DMS 273 (cell line): ENCODE data around the gene PRSS37.
"Not testable (repeated sequence)": the region's sequence is repeated elsewhere in the genome, so short reads cannot be mapped to it uniquely, and the experiment has no call there.

Source experiments
- DNase-seq: peaks from one replicate; lab custom pipeline; 2025; ENCODE audit not compliant: unreplicated experiment; lab: John Stamatoyannopoulos, UW

PRSS37 gene, protein sequence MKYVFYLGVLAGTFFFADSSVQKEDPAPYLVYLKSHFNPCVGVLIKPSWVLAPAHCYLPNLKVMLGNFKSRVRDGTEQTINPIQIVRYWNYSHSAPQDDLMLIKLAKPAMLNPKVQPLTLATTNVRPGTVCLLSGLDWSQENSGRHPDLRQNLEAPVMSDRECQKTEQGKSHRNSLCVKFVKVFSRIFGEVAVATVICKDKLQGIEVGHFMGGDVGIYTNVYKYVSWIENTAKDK

DNA sequence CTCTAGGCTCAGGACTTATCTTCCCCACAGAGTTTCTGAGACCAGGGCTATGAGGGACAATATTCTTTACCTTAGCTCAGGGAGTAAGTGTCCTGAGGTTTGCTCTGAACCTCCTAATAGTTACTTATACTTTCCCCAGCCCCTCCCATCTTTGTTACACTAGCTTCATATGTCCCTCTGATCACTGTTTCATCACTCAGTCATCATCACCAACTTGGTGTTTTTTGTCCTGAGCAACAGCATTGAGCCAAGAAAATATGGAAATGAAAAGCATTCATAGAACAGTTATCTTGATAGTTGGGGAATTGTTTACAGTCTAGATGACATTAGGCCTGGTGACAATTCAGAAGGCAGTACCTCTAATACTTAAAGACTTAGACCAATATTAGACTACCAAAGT lies at the start of gene PRSS37:
PRSS37 (minus strand) TSS at position 101 of the 400 bp plus-strand sequence. CDS start 436 bp downstream, outside the sequence.
- no peak for DNase-seq

DNA sequence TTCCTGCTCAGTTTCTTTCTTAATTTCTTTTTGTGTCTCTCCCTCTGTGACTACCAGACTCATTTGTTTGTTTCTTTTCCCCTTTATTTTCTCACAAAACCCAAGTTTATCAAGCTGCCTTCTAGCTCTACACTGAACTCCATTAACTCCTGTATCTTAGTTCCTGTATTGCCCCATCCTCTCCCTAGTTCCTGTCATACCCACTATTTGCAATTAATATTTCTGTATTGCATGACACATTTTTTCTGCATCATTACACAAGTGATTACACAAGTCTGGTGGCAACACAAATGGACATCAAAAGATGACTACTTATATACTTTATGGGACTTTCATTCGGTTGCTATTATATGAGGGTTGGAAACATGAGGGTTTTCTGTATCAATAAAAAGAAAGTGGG lies 48.0 kb upstream of the PRSS37 start:
- DNase-seq: no peak

DNA sequence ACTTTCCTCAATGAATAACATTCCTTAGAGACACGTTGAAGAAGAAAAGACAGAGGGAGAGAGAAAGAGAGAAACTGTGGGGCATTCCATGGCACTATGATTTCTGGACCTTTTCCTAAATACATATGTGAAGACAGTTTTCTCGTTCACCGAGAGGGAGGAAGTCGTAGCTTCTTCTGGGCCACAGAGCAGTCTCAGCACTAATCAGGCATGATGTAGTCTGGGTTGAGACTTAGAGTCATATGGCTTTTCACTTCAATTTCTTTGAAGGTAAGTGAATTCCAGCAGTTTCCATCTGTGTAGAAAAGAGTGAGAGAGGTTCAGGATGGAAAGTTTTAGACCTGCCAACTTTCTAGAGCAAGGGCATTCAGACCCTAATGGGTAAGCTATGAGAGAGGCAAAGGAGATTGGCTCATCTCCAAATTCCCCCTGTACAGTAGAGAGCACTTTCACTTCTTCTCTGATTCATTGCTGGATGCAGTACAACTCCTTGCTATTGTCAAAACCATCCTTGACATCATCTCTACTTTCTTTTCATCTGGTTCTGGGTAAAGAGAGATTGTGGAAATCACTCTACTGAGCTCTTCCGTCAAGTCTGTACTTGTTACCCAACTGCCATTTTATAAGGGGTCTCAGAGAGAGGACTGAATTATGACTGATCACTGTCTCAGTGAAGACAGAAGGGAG lies 43.4 kb upstream of the PRSS37 start:
- DNase-seq: no peak

DNA sequence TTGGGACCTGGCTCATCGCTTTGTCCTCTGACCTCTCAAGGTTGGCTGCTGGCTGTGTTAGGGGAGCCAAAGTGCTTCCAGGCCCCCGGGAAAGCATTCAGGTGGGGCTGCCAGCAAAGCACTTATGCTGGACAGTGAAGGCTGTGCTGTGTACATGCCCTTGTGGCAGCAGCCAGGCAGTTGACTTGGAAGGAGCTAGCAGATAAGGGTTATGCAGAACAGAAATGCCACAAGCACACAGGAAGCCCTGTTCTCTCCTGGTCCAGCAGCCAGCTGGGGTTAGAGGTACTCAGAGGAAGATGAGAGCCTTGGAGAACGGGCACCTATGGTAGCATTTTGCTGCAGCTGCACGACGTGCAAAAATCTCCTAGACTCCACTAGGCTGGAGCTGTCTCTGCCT lies 39.7 kb upstream of the PRSS37 start:
- DNase-seq: no peak

DNA sequence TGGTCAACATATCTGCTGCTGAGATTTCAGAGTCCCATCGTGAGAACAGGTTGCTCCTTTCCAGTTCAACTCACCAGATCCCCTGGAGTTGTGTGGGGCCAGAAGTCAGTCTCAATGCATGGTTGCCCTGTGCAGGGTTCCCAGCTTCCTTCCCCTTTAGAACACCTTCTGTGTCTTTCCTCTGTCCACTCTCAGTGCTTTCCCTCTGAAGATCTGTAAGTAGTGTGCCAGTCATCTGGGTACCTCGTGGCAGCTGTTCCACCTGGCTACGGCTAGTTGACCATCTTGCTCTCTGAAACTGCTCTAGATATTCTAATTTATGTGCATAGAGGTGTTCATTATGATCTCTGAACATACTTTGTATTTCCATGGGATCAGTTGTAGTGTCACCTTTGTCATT lies 36.1 kb upstream of the PRSS37 start:
- no peak for DNase-seq

DNA sequence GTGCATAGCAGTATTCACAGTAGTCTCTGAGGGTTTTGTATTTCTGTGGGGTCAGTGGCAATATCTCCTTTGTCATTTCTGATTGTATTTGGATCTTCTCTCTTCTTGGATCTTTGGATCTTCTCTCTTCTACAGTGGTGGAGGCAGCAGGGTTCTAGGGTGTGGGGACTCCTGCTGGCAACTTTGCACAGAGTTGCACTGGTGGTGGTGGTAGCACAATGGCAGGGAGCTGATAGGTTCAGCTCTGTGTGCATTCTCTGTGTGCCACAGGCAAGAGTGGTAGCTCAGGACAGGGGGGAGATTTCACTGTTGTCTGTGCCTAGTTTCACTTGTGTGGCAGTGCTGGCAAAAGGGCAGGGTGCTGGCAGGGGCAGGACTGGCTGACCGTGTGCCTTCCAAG lies 35.1 kb upstream of the PRSS37 start:
- DNase-seq: no peak

DNA sequence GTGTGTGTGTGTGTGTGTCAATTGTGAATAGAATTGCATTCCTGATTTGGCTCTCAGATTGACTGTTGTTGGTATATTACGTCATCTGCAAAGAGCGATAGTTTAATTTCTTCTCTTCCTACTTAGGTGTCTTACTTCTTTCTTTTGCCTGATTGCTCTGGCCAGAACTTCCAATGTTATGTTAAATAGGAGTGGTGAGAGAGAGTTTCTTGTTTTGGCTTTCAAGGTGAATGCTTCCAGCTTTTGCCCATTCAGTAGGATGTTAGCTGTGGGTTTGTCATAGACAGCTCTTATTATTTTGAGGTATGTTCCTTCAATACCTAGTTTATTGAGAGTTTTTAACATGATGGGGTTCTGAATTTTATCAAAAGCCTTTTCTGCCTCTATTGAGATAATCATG lies 34.2 kb upstream of the PRSS37 start:
- no peak for DNase-seq

DNA sequence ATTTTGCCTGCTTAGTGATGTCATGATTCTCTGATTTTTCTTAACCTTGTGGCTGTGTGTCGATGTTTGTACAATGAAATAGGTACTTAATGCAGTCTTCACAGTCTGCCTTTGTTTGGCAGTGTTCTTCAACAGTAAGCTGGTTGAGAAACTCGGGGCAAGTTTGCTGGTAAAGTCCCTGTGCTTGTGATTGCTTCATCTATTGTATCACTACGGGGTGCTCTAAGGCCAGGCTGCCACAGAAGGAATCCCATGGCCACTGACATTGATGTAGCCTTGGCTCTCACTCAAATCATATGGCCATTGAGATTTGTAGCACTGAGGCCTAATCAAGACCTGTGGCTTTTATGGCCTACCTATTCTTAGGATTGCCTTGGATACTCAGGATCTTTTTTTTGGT lies 33.5 kb upstream of the PRSS37 start:
- no peak for DNase-seq

DNA sequence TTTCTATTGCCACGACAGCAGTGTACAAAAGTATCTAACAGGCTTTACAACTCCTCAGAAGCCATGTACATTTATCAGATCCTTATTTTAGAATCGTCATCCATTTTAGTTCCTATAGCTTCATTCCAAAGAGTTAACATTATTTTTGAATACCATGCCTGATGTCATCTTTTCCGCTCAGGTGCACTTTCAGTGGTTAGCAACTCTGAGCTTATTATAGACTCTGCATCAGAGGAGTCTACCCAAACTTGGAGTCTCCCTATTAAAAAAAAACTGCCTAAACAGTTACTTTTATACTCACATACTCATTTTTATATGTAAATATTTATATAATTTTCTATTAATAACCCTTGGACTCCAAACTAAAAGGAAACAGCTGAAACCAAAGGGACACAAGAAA lies 31.6 kb upstream of the PRSS37 start:
- no peak for DNase-seq

DNA sequence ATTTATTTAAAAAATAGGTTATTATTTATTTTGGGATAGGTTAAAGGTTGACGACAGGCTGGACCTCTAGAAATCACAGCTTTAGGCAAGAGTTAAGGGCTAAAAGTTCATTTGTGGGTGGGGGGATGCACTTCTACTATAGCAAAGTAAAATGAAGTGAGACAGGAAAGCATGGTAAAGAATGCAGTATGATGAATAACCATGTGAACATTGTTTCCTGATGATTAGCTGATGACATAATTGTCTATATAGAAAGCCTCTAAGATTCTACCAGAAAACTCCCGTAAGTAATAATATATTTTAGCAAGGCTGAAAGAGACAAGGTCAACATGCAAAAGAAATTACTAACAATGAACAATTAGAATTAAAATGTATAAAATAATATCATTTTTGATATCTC lies 25.7 kb upstream of the PRSS37 start:
- no peak for DNase-seq

DNA sequence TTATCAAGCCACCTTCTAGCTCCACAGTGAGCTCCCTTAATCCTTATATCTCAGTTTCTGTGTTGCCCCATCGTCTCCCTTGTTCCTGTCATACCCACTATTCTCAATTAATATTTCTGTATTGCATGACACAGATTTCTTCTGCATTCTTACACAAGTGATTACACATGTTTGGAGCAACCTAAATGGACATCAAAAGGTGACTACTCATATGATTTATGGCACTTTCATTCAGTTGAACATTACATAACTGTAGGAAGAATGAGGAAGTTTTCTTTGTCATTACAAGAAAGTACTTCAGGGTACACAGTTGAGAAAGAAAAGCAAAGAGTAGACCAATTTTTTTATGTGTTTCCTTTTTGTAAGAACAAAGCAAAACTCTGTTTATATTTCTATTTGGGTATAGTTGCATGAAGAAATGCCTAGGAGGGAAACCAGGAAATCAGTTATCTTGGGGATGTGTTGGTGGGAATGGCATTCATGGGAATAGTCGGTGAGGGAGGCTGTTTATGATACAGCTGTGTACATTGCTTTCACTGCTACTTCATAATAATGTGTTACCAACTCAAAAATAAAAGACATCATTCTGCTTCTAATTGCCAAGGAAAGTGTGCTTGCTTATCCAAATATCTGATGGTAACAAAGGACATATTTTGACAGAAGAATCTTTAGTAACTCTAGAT lies 23.6 kb upstream of the PRSS37 start:
- DNase-seq: no peak

DNA sequence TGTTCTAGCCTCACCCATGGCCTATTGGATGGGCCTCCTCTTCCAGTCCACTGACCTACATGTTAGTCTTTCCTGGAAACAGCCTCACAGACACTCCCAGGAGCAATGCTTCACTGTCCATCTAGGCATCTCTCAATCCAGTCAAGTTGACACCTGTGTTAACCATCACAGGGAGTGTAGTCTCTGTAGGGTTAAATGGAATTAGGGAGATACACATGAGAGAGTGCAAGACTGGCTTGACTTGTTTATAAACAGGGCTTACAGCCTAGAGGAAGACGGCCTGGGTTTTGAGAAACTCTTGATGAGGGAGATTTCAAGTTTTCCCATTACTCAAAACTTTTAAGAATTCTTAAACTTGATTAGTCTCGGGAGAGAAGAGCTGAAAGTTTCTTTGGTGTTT lies 18.9 kb upstream of the PRSS37 start:
- DNase-seq: no peak

DNA sequence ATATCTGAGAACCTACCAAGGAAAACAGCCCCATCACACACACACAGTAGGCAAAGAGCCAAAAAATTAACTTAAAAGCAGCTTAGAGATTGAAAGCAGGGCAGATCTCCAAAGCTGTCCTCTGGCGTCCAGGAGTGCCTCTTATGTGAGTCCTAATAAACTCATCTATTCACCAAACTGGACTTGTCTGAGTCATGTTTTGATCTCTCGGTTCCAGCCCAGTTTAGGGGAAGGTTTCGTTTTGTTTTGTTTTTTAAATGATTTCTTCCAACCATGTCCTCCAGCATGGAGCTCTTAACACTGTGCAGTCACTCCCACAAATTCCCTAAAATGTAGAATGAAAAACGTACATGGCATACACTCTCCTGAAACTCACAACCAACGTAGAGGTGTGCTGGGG lies 6.7 kb upstream of the PRSS37 start:
- DNase-seq: no peak

DNA sequence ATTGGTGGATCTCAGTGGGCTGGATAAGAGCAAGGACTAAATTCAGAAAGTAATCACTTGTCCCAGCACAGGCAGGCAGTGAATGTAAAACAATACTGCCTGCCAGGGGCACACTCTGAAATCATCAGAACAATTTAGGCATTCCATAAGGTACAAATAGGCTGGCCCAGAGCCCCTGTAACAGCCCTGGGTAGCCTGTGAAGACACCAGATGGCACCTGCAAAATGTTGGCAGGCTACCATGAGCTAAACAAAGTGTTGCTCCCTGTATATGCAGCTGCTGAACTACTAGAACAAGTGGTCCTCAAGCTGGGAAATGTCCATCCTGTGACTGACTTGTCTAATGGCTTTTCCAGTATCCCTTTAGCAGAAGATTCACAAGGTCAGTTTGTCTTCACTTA lies 3.0 kb upstream of the PRSS37 start:
- peak; percentile 95 for DNase-seq

DNA sequence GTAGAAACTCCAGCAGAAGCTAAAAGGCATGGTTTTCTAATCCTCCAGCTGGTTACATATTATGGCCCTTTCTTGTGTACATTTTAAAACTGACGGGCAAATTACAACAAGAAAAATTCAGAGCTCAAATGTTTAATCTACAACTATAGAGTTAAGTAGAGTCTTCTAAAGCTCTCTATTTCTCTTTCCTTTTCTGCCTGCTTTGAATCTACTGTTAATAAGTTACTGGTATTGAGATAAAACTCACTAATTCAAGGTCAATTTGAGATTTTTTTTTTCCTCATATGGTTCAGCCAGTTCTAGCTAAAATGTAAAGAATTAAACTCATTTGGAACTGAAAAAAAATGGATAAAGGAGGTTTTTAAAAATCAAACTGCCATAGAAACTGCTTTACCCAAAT lies 1.6 kb upstream of the PRSS37 start:
- DNase-seq: no peak

DNA sequence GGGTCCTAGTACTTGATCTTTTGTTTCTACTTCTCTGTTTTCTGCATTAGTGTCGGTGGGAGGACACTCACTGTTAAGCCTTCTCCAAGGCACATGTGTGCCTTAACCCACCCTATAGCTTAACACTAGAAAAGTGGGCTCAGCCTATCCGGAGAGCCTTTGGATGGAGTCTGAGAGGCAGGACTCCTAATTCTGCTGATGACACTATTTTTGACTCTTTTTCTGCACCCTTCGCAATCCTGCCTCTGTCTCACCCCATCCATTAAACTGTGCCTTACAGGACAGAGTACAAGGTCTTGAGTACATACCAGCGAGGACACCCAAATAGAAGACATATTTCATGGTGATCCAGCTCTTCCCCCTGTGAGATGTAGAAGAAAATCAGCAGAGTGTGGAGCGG lies 577 bp downstream of the PRSS37 start:
- no peak for DNase-seq

DNA sequence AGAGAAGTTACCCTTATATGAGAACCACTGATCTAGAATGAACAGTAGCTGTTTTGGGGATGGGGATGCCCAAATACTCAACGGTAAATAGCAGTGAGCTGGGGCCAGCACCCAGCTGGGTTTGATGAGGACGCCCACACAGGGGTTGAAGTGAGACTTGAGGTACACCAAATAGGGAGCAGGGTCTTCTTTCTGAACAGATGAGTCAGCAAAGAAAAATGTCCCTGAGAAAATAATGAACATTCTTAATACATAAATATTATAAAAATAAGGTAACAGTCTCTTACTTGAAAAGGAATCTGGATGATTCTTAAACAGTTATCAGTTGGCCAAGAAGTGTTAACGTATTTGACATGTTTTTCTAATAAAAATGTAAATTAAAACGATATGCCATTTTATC lies 2.0 kb downstream of the PRSS37 start:
- no peak for DNase-seq

DNA sequence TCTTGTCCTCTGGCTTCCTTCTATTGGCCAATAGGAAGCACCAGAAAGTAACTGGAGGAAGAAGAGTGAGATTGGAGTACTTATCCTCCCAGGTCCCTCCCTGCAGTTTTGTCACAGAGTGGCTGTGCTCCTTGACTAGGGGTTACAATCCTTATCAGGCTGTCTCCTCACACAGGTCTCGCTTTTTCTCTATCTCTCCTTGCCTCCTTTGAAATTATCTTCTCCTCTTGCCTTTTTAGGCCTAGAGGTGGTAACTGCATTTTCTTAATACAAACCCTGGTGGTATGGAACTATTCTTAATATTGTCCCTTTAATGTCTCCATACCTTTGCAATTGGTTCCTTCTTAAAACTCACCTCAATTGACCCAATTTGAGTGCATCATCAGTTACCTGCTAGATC lies 2.7 kb downstream of the PRSS37 start:
- no peak for DNase-seq

DNA sequence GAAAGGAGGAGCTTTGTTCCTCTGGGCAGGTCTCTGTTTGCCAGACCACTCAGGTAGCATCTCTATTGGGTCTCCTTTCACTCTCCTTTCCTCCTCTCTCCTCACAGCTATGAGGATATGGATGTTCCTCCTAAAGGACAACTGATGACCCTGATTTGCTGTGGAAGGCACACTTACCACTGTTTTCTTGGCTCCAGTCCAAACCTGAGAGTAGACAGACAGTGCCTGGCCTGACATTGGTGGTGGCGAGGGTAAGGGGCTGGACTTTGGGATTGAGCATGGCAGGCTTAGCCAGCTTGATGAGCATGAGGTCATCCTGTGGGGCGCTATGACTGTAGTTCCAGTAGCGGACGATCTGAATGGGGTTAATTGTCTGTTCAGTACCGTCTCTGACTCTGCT lies 3.6 kb downstream of the PRSS37 start:
- peak; percentile 23 for DNase-seq

DNA sequence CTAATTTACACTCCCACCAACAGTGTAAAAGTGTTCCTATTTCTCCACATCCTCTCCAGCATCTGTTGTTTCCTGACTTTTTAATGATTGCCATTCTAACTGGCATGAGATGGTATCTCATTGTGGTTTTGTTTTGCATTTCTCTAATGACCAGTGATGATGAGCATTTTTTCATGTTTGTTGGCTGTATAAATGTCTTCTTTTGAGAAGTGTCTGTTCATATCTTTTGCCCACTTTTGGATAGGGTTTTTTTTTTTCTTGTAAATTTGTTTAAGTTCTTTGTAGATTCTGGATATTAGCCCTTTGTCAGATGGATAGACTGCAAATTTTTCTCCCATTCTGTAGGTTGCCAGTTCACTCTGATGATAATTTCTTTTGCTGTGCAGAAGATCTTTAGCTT lies 18.9 kb downstream of the PRSS37 start:
- not testable (repeated sequence) for DNase-seq

DNA sequence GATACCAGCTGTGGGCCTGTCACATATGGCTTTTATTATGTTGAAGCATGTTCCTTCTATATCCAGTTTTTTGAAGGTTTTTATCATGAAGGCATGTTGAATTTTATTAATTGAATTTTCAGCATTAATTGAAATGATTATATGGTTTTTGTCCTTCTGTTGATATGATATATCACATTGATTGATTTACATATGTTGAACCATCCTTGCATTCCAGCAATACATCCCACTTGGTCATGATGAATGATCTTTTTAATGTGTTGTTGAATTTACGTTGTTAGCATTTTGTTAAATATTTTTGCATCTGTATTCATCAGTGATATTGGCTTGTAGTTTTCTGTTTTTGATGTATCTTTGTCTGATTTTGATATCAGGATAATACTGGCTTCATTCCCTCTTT lies 21.2 kb downstream of the PRSS37 start:
- no peak for DNase-seq

DNA sequence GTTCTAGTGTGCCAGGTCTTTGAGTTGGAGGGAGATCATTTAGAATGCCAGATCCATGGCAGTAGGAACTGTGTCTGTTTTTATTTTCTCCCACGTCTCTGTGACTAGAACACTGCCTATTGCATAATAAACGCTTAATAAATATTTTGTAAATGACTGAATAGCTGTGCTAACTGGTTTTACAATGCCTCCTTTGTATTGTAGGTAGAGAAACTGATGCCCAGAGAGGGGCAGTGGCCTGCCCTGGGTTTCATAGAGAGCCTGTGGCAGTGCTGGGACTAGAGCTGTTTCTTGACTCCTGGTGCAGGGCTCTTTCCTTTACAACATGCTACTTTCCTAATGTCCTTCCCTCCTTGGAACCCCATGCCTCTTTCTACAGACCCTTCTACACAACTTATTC lies 48.8 kb downstream of the PRSS37 start:
- no peak for DNase-seq
